Choroid plexus epithelial cell (primary cell): Measurements from ENCODE around the gene CAPN9.

Source experiments
- DNase-seq: peaks from one replicate; pipeline ENCODE4 v3.0.0-alpha.2; 2010; ENCODE audit warnings: low read depth
- H3K4me3 ChIP-seq: 2 replicates; pipeline ENCODE4 v1.5.1; 2011; ENCODE audit warnings: low read depth, mild to moderate bottlenecking, control low read depth, low read length, moderate library complexity
- TF ChIP-seq, protein P1 (sequence below): conservative IDR thresholded peaks from 2 replicates; pipeline ENCODE4 v1.5.1; 2011; ENCODE audit warnings: low read depth, mild to moderate bottlenecking, control low read depth, inconsistent platforms, low read length, moderate library complexity

Gene CAPN9

DNA sequence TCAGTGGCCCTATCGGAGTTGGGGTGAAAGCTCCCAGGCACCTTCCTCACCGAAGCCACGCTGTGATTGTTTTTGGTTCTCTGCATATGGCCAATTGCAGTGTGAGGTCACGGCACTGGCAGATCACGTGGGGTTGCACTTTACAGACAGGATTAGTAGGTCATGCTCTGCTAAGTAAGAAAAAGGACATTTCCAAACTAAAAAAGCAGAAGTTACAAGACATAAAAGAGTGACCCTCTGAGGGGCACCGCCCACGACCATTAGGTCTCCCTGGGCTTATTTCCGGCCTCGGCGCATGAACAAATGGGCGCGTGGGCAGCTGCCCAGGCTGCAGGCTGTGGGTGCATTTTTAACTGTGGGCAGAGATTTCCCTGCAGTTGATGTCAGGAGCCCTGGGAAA lies 2.0 kb downstream of the CAPN9 start:
- H3K4me3 ChIP-seq: no peak overlapping the region
- TF ChIP-seq, protein P1, sequence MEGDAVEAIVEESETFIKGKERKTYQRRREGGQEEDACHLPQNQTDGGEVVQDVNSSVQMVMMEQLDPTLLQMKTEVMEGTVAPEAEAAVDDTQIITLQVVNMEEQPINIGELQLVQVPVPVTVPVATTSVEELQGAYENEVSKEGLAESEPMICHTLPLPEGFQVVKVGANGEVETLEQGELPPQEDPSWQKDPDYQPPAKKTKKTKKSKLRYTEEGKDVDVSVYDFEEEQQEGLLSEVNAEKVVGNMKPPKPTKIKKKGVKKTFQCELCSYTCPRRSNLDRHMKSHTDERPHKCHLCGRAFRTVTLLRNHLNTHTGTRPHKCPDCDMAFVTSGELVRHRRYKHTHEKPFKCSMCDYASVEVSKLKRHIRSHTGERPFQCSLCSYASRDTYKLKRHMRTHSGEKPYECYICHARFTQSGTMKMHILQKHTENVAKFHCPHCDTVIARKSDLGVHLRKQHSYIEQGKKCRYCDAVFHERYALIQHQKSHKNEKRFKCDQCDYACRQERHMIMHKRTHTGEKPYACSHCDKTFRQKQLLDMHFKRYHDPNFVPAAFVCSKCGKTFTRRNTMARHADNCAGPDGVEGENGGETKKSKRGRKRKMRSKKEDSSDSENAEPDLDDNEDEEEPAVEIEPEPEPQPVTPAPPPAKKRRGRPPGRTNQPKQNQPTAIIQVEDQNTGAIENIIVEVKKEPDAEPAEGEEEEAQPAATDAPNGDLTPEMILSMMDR: no peak
- no peak for DNase-seq

DNA sequence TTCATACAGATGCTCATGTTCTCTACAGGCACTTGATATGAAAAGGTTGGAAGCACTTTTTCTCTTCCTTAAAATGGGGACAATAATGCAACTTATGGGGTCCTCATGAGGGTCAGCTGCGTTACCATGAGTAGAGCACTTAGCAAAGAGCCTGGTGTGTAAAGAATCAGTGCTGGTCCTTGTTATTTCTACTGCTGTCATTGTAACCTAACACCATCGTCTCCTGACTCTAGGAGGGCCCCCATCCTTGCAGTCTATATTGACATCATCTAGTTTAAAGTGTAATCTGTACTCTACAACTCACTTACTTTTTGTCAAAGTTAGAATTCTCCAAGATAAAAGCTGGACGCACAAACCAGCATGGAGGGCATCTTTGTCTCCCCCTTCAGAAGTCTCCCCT lies 2.4 kb downstream of the CAPN9 start:
- no peak overlapping the region for H3K4me3 ChIP-seq
- TF ChIP-seq, protein P1: no peak
- no peak for DNase-seq

DNA sequence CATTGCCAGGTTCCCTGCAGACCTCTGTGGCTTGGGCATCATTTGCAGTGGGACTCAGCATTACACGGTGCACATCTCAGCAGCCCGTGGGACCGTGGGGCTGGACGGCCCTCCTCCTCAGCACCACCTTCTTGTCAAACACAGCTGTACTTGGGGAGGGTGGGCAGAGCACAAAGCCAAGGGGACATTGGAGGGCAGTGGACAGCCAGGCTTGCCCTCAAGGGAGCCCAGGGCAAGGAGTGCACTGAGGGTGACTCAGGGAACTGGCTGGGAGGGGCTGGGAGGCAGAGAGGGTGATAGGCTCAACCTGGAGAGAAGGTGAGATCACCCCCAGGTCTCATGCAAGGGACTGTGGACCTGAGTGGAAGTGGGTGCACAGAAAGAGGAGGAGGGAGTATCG lies 3.4 kb downstream of the CAPN9 start:
- no peak for DNase-seq
- TF ChIP-seq, protein P1: no peak
- H3K4me3 ChIP-seq: no peak overlapping the region

DNA sequence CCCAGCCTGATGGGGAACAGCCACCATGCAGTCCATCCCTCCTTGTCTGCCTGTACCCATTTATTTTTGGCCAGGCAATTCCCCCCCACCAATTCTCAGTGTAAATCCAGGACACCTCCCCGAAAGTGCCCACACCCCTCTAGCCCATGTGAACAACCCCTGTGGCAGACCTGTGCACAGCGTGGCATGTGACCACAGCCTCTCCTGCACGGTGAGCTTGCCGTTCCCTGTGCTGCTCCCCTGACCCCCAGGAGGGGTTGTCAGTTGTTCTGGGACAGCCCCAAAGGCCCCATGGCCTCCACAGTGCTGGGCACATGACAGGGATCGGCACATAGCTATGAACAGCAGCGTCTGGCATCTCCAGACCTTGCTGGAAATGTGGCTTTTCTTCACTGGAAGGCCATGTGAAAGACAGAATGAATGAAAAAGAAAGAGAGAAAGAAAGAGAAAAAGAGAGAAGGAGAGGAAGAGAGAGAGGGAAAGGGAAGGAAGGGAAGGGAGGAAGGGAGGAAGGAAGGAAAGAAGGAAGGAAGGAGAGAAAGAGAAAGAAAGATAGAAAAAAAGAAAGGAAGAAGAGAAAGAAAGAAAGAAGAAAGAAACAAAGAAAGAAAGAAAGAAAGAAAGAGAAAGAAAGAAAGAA lies 3.9 kb downstream of the CAPN9 start:
- TF ChIP-seq, protein P1: no peak
- no peak overlapping the region for H3K4me3 ChIP-seq
- no peak for DNase-seq

DNA sequence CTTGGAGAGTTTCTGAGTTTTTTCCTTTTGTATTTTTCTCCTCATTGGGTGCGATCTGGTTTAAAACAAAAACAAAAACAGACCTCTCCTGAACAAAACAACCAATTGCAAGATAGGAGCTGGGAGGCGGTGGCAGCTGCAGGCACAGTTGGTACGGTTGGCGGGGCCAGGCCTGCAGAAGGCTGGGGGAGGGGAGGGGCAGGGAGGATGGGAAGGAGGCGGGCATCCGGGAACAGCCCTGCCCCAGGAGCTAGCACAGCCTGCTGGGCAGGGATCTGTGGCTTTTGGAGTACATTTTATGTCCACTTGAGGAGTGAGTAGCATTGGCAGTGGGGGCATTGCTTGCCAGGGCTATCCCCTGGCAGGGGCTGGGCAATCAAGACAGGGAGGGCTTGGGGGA lies 5.2 kb downstream of the CAPN9 start:
- no peak for DNase-seq
- H3K4me3 ChIP-seq: no peak overlapping the region
- TF ChIP-seq, protein P1: no peak

DNA sequence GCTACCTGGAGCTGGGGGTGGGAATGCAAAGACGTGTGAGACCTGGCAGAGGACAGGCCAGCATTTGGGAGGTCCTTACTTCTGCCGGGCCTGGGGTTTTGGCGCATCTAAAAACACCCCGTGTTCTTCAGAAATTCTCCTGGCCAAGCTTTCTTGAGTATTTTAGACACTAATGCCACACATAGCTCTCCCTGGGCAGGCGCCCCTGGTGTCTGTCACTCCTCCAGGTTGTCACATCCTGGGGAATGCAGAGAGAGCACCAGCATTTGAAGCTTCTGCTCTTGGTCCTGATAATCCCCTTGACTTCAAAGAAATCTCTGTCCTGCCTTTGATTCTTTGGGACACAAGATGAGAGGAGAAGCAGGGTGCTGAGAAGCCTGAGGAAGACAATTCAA lies 6.0 kb downstream of the CAPN9 start:
- TF ChIP-seq, protein P1: no peak
- no peak overlapping the region for H3K4me3 ChIP-seq
- no peak for DNase-seq

DNA sequence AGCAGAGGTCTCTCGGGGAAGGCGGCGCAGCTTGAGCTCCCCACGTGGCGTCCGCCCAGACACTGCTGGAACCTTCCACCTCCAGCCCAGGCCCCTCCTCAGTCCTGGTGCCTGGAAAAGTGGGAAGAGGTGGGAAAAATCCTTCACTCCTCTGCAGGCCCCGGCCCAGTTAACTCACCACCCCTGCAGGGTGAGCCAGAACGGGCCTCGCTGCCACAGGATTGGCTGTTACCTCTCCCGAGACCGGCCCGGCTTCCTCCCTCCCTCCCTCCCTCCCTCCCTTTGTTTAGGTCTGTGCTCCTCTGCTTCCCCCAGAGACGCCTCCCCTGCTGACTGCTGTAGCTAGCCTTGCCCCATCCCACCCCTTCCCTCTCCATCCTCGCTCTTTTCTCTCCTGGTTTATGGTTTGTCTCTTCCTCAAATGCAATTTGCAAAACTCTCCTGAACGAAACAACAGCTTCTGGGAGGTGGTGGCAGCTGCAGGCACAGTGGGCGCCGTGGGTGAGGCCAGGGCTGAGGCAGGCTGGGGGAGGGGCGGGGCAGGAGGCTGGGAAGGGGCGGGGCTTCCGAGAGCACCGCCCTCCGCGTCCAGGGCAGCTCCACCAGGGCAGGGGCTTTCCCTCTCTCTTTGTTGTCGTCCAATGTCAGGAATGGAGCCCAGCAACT lies 6.5 kb downstream of the CAPN9 start:
- DNase-seq: peak; percentile 47
- peak overlapping the region; percentile 40 for H3K4me3 ChIP-seq
- TF ChIP-seq, protein P1: no peak
